Kidney (tissue), 14 donors: ENCODE measurements around the gene WDR7. TPM values are rescaled to one million over a fixed set of nuclear protein-coding genes. Genes with fewer than 3 reads are reported as not detected.

Experiments used
- DNase-seq, 5 donors: peaks; one replicate each; pipeline ENCODE4 v3.0.0-alpha.2; 2013 to 2020
- FAIRE-seq: peaks from 2 replicates; lab custom pipeline; 2012; peaks lifted over from hg19 to GRCh38; lab: Jason Lieb, UNC
- H3K27ac ChIP-seq, 2 donors: one replicate each; pipeline ENCODE4 v1.7.0; 2013; ENCODE audit warnings: low read depth in 2 of 2, low read length in 2 of 2, inconsistent platforms in 1 of 2
- H3K27me3 ChIP-seq: one replicate; pipeline ENCODE4 v1.7.1; 2013; ENCODE audit warnings: low read length, inconsistent platforms; ENCODE audit not compliant: control insufficient read depth, insufficient read depth
- H3K36me3 ChIP-seq, 3 donors: one replicate each; pipeline versions ENCODE4 v1.7.0 to v1.7.1; 2013; ENCODE audit warnings: low read length in 3 of 3, control low read depth in 1 of 3, inconsistent platforms in 1 of 3; ENCODE audit not compliant: insufficient read depth in 3 of 3, control insufficient read depth in 2 of 3
- H3K4me1 ChIP-seq, 3 donors: one replicate each; pipeline versions ENCODE4 v1.7.0 to v1.7.1; 2013; ENCODE audit warnings: low read length in 3 of 3, inconsistent platforms in 1 of 3, low read depth in 1 of 3; ENCODE audit not compliant: control insufficient read depth in 2 of 3, insufficient read depth in 2 of 3
- H3K4me3 ChIP-seq, 3 donors: one replicate each; pipeline versions ENCODE4 v1.7.0 to v1.8.1; 2013; ENCODE audit warnings: low read length in 3 of 3, control low read depth in 1 of 3, inconsistent platforms in 1 of 3
- H3K9ac ChIP-seq, 3 donors: one replicate each; pipeline versions ENCODE4 v1.7.0 to v1.7.1; 2013; ENCODE audit warnings: low read length in 3 of 3, control low read depth in 1 of 3, inconsistent platforms in 1 of 3
- H3K9me3 ChIP-seq, 3 donors: one replicate each; pipeline versions ENCODE4 v1.7.0 to v1.7.1; 2013; ENCODE audit warnings: low read length in 3 of 3, control low read depth in 1 of 3, inconsistent platforms in 1 of 3; ENCODE audit not compliant: control insufficient read depth in 2 of 3, insufficient read depth in 1 of 3
- intact Hi-C: fragments of 100-400 bp; cut with DNase I; formaldehyde crosslinking; loops from one replicate; pipeline ENCODE4 v1.11.1; 2022
- polyA plus RNA-seq: library from polyadenylated mRNA; stranded (reverse); fragments of 350-450 nt; fragmentation: Illumina TruSeq; extraction: RNeasy Lipid Tissue Mini Kit (QIAGEN cat#74804); gene quantifications from one replicate; pipeline ENCODE4 v1.2.3, GENCODE V29; 2014; ENCODE audit warnings: low read depth, low replicate concordance; ENCODE audit not compliant: insufficient read depth
- total RNA-seq: library from RNA; stranded (reverse); fragmentation: NEBNext Ultra II Directional; extraction: Animal tissue kit (Norgen Biotek cat#: 25700); gene quantifications from one replicate; pipeline ENCODE4 v1.2.1, GENCODE V29; 2021
- TF ChIP-seq, protein P1 (sequence below): IDR thresholded peaks from 3 replicates; pipeline ENCODE4 v1.5.1; 2012; ENCODE audit warnings: mild to moderate bottlenecking, moderate library complexity, borderline replicate concordance; ENCODE audit not compliant: insufficient read depth; ENCODE audit errors: extremely low read depth
- donor health status: control.
- donor health status: control.
- donor health status: control.
- donor health status: control.
- donor health status: control.
- donor health status: DM: yes; HTN: yes; CAD: no.
- donor health status: Normal renal cell carcinoma (clear cell type).

WDR7 gene
- total and polyA plus RNA-seq, 2 donors from 2014 or later, result 7.3 to 34.4 TPM

- no peak overlapping the region for H3K4me3 ChIP-seq
- no peaks in the 10 kb centered on the region for H3K9me3 ChIP-seq
- intact Hi-C loops, result no loop called here
- no peak for FAIRE-seq
- TF ChIP-seq, protein P1, sequence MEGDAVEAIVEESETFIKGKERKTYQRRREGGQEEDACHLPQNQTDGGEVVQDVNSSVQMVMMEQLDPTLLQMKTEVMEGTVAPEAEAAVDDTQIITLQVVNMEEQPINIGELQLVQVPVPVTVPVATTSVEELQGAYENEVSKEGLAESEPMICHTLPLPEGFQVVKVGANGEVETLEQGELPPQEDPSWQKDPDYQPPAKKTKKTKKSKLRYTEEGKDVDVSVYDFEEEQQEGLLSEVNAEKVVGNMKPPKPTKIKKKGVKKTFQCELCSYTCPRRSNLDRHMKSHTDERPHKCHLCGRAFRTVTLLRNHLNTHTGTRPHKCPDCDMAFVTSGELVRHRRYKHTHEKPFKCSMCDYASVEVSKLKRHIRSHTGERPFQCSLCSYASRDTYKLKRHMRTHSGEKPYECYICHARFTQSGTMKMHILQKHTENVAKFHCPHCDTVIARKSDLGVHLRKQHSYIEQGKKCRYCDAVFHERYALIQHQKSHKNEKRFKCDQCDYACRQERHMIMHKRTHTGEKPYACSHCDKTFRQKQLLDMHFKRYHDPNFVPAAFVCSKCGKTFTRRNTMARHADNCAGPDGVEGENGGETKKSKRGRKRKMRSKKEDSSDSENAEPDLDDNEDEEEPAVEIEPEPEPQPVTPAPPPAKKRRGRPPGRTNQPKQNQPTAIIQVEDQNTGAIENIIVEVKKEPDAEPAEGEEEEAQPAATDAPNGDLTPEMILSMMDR, result no peak
- H3K27ac ChIP-seq, result no peak overlapping the region
- H3K36me3 ChIP-seq, result no peaks in the 10 kb centered on the region
- H3K4me1 ChIP-seq, result no peaks in the 10 kb centered on the region
- no peak overlapping the region for H3K9ac ChIP-seq
- no peaks in the 10 kb centered on the region for H3K27me3 ChIP-seq
- DNase-seq, result no peak
These were observed 336.1 kb downstream of the WDR7 start for GRCh38 chr18:56987236-56987635.

DNA sequence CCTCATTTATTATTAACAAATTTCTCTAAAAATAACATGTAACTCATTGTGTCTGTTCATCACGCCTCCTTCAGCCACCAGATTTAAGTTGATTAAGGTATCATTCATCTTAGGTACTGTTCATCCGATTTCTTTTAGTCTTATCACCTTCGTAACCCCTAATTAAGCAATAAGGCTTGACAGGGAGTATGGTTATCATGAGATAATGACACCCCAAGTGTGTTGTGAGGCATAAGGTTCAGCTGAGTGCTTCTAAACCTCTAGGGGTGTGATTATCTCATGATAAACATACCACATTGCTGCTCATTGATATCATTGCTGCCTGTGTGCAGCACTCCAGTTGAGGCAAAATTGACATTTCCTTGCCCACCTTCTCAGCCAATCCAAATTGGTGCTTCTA is 336.9 kb downstream of the WDR7 start:
- intact Hi-C loops, result no loop called here
- Histone ChIP-seq H3K4me1 (no peaks in the 10 kb centered on the region), H3K9ac (no peak overlapping the region), H3K27ac (no peak overlapping the region), H3K36me3 (no peaks in the 10 kb centered on the region), H3K27me3 (no peaks in the 10 kb centered on the region), H3K4me3 (no peak overlapping the region), H3K9me3 (no peaks in the 10 kb centered on the region)
- TF ChIP-seq, protein P1, result no peak
- no peak for DNase-seq
- FAIRE-seq, result no peak

GRCh38 chr18:56990678-56991077 is 339.5 kb downstream of the WDR7 start:
- FAIRE-seq, result no peak
- Histone ChIP-seq H3K9me3 (no peaks in the 10 kb centered on the region), H3K4me3 (no peak overlapping the region), H3K9ac (no peak overlapping the region), H3K4me1 (no peaks in the 10 kb centered on the region), H3K27me3 (no peaks in the 10 kb centered on the region), H3K36me3 (no peaks in the 10 kb centered on the region), H3K27ac (no peak overlapping the region)
- no peak for DNase-seq
- TF ChIP-seq, protein P1, result no peak
- intact Hi-C loops, result no loop called here

DNA sequence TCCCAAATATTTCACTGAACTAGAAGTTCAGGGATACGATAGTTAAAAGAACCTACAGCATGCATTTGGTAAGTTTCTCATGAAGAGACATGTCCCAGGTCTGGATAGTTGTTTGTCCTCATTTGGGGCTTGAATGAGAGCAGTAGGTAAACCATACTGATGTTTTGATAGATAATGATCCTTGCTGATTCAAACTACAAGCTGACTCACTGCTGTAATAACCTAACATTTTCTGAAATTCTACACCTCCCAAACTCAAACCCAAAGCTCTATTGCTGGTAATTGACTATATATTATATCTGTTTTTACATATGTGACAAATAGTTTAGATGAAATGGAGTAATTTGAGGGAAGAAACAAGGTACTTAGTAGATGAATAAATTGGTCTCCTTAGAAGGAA is 341.6 kb downstream of the WDR7 start:
- no peaks in the 10 kb centered on the region for H3K27me3 ChIP-seq
- no peak for FAIRE-seq
- TF ChIP-seq, protein P1, result no peak
- no peaks in the 10 kb centered on the region for H3K4me1 ChIP-seq
- H3K9ac ChIP-seq, result no peak overlapping the region
- no peak for DNase-seq
- no peak overlapping the region for H3K27ac ChIP-seq
- no peaks in the 10 kb centered on the region for H3K36me3 ChIP-seq
- H3K9me3 ChIP-seq, result no peaks in the 10 kb centered on the region
- intact Hi-C loops, result no loop called here
- H3K4me3 ChIP-seq, result no peak overlapping the region
